ENCODE measurements around the gene ELOVL4.

Gene ELOVL4

DNA sequence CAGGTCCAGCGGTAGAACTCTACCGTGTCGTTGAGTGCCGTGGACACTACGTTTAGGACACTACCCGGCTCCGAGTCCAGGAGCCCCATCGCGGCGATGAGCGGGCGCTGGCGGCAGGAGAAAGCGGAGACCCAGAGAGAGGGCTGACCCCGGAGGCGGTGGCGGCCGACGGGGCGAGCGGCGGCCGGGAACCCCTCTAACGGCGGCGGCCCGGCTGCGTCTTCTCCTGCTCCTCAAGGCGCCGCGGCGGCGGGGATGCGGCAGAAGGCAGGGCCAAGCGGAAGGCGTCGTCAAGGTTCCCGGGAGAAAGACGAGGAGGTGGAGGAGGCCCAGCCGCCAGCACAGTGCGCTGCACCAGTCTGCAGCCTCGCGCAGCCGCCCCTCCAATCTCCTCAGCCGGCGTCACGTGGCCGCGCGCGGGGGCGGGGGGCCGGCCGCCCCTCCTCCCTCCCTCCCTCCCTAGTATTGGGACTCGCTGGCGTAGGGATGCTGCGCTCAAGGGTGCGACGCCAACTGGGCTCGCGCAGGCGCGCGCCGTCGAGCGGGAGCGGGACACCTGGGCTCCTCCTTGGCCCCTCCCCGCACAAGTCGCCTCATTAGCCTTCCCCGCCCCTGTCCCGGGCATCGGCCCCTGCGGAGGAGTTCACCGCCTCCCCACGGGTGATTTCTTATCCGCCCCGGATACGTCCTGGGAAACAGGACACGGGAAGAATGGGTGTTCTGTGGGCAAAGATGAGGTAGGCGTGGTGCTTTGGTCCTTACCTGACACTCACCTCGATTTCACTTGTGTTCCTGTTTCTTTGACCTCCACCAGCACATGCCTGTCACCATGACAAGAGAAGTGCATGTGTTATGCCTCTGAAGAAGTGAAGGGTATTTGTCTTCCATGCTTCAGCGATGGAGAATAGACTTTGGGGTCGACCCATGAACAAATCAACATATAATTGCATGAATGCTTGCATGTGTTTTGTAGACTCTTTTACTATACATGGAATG is at the start of gene ELOVL4:
TSS of gene ELOVL4 (minus strand) at position 363 of the 996 bp plus-strand sequence. CDS start at position 89, 274 bp downstream.
- peak within 1 kb of the TSS; percentile 67 for H3K4me3 ChIP-seq (ENCODE audit: low read depth, low read length)
- TF ChIP-seq, protein P1, sequence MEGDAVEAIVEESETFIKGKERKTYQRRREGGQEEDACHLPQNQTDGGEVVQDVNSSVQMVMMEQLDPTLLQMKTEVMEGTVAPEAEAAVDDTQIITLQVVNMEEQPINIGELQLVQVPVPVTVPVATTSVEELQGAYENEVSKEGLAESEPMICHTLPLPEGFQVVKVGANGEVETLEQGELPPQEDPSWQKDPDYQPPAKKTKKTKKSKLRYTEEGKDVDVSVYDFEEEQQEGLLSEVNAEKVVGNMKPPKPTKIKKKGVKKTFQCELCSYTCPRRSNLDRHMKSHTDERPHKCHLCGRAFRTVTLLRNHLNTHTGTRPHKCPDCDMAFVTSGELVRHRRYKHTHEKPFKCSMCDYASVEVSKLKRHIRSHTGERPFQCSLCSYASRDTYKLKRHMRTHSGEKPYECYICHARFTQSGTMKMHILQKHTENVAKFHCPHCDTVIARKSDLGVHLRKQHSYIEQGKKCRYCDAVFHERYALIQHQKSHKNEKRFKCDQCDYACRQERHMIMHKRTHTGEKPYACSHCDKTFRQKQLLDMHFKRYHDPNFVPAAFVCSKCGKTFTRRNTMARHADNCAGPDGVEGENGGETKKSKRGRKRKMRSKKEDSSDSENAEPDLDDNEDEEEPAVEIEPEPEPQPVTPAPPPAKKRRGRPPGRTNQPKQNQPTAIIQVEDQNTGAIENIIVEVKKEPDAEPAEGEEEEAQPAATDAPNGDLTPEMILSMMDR (IDR thresholded peaks at IDR 0.05; ENCODE audit: low read depth, low read length), result no peak
- in situ Hi-C loops (cut with HindIII; ENCODE audit: low sequenced_read_pairs), result no loop called here
- DNase-seq (ENCODE audit: low read depth, low spot score), result peak; percentile 83

DNA sequence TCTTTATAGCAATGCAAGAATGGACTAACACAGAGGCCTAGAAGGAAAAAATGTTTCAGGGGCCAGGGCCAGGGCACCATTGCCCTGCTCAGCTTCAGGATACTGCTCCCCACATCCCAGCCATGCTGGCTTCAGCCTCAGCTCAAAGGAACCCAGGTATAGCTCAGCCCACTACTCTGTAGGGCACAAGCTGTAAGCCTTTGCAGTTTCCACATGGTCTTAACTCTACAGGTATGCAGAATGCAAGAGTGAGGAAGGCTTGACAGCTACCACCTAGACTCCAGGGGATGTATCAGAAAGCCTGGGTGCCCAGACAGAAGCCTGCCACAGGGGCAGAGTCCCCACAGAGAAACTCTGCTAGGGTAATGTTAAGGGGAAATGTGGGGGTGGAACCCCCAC is 46.6 kb upstream of the ELOVL4 start:
- no peak for DNase-seq (ENCODE audit: low read depth, low spot score)
- in situ Hi-C loops (cut with HindIII; ENCODE audit: low sequenced_read_pairs), result no loop called here
- H3K4me3 ChIP-seq (ENCODE audit: low read depth, low read length), result no peak overlapping the region
- TF ChIP-seq, protein P1 (IDR thresholded peaks at IDR 0.05; ENCODE audit: low read depth, low read length), result no peak

DNA sequence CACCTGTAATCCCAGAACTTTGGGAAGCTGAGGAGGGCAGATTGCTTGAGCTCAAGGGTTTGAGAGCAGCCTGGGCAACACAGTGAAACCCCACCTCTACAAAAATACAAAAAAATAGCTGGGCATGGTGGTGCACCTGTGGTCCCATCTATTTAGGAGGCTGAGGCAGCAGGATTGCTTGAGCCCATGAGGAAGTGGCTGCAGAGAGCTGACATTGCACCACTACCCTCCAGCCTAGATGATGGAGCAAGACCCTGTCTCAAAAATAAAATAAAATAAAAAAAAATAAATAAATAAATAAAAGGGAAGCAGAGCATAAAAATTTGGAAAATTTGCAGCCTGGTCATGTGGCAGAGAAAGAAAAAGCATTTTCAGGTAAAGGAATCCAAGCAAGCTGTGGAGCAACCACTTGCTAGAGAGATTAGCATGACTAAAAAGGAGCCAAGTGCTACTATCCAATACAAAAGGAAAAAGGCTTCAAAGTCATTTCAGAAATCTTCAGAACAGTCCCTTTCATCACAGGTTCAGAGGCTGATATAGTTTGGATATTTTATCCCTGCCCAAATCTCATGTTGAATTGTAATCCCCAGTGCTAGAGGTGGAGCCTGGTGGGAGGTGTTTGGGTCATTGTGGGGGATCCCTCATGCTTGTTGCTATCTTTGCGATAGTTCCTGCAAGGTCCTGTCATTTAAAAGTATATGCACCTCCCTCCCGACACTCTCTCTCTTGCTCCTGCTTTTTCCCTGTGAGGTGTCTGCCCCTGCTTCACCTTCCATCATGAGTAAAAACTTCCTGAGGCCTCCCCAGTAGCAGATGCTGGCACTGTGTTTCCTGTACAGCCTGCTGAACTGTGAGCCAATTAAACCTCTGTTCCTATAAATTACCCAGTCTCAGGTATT is 45.9 kb upstream of the ELOVL4 start:
- DNase-seq (ENCODE audit: low read depth, low spot score), result no peak
- no peak overlapping the region for H3K4me3 ChIP-seq (ENCODE audit: low read depth, low read length)
- TF ChIP-seq, protein P1 (IDR thresholded peaks at IDR 0.05; ENCODE audit: low read depth, low read length), result no peak
- in situ Hi-C loops (cut with HindIII; ENCODE audit: low sequenced_read_pairs), result no loop called here

DNA sequence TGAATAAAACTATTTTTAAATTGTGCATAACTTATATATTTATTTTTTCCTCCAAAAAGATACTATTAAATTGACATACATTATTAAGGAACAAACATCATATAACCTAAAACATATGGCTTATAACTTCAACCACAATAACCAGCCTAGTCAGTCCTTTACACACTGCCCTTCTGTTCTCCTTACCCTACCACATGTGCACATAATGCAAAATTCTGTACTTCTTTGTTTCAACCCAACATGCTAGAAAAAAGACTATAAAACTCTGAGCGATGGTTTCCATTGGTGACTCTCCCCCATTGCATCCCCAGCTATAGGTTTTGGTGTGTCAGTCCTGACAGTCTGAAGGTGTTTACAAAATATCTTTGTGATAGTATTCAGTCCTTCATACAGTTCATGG is 42.3 kb upstream of the ELOVL4 start:
- no peak for DNase-seq (ENCODE audit: low read depth, low spot score)
- in situ Hi-C loops (cut with HindIII; ENCODE audit: low sequenced_read_pairs), result no loop called here
- TF ChIP-seq, protein P1 (IDR thresholded peaks at IDR 0.05; ENCODE audit: low read depth, low read length), result no peak
- H3K4me3 ChIP-seq (ENCODE audit: low read depth, low read length), result no peak overlapping the region

DNA sequence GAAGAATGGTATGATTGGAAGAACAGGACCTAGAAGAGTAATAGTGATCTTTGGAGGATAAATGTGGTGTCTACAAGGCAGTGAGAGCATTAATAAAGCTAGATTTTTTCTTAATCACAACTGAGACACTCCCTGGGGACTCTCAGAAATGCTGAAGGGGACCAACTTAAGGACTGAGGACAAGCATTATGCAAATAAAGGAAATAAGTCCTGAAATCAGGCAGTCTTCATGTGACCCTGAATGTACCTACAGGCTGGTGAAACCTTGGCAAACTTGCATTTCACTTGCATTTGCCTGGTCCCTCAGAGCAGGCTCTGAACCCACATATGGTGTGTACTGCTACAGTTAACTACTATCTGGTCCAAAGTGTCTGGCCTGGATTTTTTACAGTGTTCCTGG is 37.8 kb upstream of the ELOVL4 start:
- no peak for DNase-seq (ENCODE audit: low read depth, low spot score)

DNA sequence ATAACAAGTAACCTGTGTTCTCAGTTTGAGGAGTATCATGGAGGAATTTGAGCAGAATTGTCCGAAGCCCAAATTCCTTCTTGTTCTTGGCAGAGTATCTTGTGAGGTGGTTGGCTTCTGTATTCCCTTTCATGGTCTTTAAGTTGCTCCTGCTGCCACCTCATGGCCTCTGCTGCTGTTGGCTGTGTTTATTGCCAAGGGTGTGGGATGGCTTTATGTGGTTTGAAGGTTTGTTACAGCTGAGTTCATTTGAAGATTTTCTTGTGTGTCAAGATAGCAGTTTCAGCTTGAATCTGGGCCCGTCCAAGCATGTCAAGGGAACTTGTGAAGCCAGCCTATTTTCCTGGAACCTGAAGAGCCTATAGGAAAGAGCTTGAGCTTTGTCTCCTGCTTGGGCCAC is 36.9 kb upstream of the ELOVL4 start:
- TF ChIP-seq, protein P1 (IDR thresholded peaks at IDR 0.05; ENCODE audit: low read depth, low read length), result peak; percentile 10
- in situ Hi-C loops (cut with HindIII; ENCODE audit: low sequenced_read_pairs), result no loop called here
- H3K4me3 ChIP-seq (ENCODE audit: low read depth, low read length), result no peak overlapping the region
- DNase-seq (ENCODE audit: low read depth, low spot score), result peak; percentile 64

More for the DNA sequence above, 37.8 kb upstream of the ELOVL4 start:
- no peak overlapping the region for H3K4me3 ChIP-seq (ENCODE audit: low read depth, low read length)
- TF ChIP-seq, protein P1 (IDR thresholded peaks at IDR 0.05; ENCODE audit: low read depth, low read length), result no peak
- in situ Hi-C loops (cut with HindIII; ENCODE audit: low sequenced_read_pairs), result no loop called here
